GM18502 (cell line): ENCODE data around the gene POLR3GL.

Experiments
- ATAC-seq: cut with Tn5 transposase; IDR thresholded peaks from one replicate; pipeline ENCODE4 v1.9.1; 2021; ENCODE audit warnings: mild to moderate bottlenecking; ENCODE audit not compliant: unreplicated experiment, poor library complexity

The POLR3GL gene

GRCh38 chr1:145967288-145967687 lies 2.8 kb downstream of the POLR3GL start:
- ATAC-seq = no peak

DNA sequence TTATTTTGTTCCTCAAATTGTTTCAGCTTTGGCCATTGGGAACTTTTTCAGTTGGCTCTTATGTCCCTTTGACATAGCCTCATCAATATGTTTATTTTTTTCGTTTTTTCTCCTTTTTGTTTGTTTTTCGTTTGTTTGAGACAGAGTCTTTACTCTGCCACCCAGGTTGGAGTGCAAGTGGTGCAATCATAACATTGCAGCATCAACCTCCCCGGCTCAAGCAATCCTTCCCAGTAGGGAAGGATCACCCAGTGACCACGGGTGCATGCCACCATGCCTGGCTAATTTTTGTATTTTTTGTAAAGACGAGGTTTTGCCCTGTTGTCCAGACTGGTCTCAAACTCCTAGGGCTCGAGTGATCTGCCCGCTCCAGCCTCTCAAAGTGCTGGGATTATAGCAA lies 8.1 kb downstream of the POLR3GL start:
- ATAC-seq = no peak

- no peak for ATAC-seq
Measured at GRCh38 chr1:145974721-145975120, 10.2 kb downstream of the POLR3GL start.

DNA sequence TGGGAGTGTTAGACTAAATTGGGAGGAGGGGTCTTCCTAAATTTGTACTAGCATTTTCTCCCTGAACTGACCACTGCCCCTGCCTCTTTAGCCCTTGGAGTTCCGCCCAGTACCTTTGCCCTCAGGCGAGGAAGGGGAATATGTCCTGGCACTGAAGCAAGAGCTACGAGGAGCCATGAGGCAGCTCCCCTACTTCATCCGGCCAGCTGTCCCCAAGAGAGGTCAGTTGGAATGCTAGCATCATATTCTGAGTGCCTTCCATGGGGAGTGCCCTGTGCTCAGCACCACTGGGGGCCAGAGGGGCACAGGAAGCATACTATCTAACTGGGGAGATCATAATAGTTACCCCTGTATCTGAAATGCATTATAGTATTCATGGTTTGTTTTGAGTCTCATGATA lies 10.7 kb downstream of the POLR3GL start:
- ATAC-seq = no peak

GRCh38 chr1:145977016-145977415 lies 12.5 kb downstream of the POLR3GL start:
- ATAC-seq = no peak

GRCh38 chr1:145977486-145978470 lies 13.3 kb downstream of the POLR3GL start:
- no peak for ATAC-seq

DNA sequence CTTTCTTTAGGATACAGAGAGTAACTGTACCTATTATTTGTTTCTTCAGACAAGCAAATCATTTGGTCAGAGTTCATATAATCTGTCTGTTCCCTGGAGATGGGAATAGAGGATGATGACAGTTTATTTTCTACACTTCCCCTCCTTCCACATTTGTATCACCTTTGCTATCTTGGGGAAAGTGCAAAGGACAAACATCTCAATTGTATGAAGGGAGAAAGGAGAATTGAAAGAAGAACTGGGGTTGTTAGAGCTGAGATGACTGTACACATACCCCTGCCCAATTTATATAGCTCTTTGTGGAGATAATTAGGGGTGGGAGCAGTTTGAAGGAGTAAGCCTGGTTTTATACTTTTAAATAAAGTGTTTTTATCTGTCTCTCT lies 14.0 kb downstream of the POLR3GL start:
- no peak for ATAC-seq

DNA sequence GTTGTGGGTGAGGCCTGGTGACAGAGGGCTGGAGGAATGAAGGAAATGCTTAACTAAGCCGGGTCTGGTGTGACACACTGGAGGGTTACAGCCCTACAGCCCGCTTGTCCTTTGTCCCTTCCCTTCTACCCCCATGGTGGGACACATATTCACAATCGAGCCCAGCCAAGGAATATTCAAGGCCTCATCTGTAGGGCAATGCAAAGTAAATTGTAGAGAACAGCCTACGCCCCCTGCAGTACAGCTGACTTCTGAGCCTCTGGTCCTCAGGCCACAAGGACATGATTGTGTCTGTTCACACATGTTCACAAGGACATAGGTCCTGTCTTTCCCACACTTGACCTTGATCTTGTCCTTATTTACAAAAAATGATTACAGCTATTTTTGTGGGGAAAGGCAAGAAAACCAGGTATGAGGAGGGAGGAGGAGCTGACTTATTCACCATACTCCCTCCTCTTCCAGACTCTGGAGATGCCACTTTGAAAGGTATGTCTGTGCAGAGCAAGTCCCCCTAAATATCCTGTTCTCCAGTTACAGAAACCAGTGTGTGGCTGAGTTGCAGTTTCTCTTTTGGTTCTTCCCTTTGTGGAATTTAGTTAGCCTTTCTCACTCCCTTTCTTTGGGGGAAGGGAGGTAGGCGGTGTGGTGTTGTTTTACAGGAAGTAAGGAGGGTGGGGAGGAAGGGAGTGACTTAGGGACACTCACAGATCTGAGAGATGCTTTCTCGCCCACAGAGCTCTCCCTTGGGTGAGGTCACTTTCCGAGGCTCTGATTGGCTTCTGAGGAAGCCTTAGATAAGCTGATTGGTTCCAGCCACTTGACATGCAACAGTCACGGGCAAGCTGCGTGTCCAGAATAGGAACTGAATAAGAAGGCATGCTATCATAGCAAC lies 14.6 kb downstream of the POLR3GL start:
- peak; percentile 91 for ATAC-seq

DNA sequence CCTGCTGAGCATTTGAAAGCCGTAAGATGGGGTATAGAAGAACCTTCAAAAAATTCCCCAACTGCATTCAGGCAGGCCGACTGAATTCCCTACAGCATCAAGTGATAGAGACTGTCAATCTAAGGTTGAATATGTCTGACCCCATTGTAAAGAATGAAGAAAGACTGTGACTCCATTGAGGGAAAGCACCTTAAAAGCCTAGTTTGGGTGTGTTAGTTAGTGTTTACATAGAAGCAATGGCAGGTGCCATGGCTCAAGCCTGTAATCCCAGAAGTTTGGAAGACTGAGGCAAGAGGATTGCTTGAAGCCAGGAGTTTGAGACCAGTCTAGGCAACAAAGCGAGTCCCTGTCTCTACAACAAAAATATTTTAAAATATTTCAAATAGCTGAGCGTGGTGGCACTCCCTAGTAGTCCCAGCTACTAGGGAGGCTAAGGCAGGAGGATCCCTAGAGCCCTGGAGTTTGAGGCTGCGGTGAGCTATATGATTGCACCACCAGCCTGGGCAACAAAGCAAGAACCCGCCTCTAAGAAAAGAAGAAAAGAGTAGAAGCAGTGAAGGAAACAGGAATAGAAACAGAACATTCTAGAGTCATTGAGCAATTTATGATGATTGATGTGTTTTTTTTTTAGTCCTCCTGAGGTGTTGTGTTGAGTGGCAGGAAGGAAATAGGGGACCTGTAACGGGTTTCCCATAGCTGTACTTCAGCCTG lies 15.4 kb downstream of the POLR3GL start:
- ATAC-seq = peak; percentile 24

DNA sequence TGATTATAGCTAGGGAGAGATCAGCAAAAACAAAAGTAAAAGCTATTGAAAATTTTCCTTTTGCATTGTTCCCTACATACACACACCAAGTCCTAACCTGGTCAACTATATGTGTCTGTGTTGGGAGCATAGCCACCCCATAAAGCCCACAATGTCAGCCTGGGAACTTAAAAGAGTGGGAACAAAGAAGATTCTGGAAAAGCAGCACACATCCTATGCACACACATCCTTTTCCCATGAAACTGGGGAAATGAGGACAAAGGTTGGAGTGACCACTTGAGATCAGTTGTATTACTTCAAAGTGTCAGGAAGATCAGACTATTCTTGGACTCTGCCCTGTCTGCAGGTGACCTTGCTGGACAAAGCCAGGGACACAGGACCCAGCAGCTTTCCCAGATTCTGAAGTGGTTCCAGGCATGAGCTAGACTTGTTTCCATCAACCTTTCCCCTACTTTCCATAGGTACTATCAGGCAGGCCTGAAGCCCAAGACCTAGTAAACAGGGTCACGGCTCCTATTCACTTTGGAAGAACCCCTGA lies 16.0 kb downstream of the POLR3GL start:
- no peak for ATAC-seq

DNA sequence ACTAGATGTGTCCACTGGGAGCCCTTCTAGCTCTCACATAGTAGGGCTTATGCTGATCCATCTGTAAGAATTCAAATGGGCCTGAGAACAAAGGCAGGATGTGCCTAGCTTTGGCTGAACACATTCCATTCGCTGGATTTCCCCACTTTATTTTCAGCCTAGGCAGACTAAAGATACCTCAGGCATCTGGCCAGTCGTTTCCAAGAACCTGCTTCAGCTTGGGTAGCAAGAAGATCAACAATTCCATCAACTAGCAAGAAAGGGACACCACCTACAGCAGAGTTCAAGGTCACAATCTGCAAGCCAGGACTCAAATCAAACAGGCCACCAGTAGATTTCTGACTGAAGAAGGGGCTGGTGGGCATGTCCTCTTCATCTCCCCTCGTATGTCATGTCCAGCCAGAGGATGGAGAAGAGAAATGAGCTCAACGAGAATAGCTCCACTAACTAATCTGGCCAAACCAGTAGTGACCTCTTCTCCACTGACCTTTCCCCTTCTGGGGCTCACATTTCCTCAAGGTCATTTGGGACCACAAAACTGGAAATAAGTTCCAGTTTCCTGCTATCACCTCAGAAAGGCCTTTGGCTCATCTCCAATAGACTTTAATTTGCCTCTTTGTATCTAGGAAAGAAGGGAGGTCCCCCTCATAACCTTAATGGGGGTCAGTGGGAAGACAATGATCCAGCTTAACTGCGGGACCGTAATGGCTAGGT lies 17.7 kb downstream of the POLR3GL start:
- no peak for ATAC-seq

DNA sequence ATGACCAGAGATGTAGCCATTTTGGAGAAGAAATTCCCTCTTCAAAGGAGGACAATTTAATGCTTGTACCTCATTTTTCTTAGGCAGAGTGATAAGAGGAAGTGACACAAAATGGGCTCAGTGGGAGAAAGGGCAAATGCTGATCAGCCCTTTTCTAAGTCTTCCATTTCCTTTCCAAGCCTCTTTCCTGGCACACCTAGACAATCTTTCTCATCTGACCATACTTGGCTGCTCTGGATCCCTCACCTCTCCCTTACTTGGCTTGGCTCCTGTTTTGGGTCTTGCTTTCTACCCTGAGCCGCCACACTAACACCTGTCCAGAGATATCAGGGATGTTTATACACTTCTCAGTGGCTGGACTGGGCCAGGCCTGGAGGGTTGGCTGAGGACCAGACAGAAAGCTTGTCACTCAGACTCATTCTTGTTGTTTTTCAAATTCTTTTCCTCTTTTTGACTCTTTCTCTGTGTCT lies 18.8 kb downstream of the POLR3GL start:
- ATAC-seq = no peak

DNA sequence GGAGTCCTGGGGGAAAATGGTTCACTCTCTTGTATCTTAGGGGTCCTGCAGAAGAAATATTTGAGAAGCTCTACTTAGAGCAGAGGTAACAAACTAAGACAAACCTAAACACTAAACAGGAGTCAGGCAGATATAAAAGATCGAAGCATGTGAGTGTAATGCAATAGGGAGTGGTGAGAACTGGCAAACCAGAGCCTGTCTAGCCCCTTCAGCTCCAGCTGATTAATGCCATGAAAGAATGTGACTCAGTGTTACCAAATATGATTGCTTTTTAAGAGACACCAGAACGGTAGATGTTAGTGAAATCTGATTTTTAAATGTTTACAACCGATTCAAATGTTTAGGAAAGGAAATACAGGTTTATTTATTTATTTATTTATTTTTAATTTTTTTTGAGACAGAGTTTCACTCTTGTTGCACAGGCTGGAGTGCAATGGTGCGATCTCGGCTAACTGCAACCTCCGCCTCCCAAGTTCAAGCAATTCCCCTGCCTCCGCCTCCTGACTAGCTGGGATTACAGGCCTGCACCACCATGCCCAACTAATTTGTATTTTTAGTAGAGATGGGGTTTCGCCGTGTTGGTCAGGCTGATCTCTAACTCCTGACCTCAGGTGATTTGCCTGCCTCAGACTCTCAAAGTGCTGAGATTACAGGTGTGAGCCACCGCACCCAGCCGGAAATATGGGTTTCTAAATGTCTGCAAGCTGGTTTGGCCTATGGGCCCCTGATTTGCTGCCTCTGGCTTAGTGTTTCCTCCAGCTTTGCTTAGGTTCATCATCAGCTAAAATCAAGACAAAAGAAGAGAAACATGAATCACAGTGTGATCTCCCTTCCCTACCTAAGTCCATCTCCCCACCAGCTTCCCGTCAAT lies 19.7 kb downstream of the POLR3GL start:
- ATAC-seq = no peak

GRCh38 chr1:145985129-145985501 lies 20.6 kb downstream of the POLR3GL start:
- ATAC-seq = no peak

GRCh38 chr1:145985502-145986439 lies 21.3 kb downstream of the POLR3GL start:
- ATAC-seq = no peak

- ATAC-seq = no peak
Measured at GRCh38 chr1:145986551-145986950, 22.1 kb downstream of the POLR3GL start.

GRCh38 chr1:145987926-145988325 lies 23.4 kb downstream of the POLR3GL start:
- ATAC-seq = no peak

DNA sequence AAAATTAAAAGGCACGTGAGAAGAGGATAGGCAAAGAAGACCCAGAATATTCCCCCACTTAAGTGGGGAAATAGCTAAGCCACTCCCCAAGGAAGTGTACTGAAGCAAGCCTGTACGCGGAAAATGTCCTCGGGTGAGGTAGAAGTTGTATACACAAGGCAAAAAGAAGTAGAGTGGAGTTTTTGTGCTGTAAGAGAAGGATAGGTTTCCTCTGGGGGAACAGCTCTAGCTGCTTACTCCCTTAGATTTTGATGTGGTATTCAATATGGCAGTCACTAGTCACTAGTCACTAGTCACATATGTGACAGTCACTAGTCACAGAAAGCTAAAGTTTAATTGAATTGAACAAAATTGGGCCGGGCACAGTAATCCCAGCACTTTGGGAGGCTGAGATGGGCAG lies 24.3 kb downstream of the POLR3GL start:
- ATAC-seq = no peak
